ENCODE data around the gene CACNG8. TPM values are rescaled to one million over a fixed set of nuclear protein-coding genes. Genes with fewer than 3 reads are reported as not detected.
A peak's percentile ranks its signal among the peaks of the same experiment; 100 is the strongest.

CACNG8 gene
- total RNA-seq, 1 experiment from 2014 or later = 17.7 TPM

GRCh38 chr19:53999694-54000093 is 37.0 kb downstream of the CACNG8 start:
- Histone ChIP-seq H3K27me3 (ENCODE audit: control insufficient read depth, insufficient read depth, low read length) (no peaks in the 10 kb centered on the region), H3K4me1 (ENCODE audit: control insufficient read depth, insufficient read depth, low read length) (peaks cover 46% of the 10 kb centered on the region), H3K27ac (ENCODE audit: low read length) (peak overlapping the region; percentile 94), H3K4me3 (ENCODE audit: low read depth in 2 of 2, low read length in 2 of 2) (no peak overlapping the region), H3K36me3 (ENCODE audit: control insufficient read depth, insufficient read depth, low read length) (no peaks in the 10 kb centered on the region), H3K9me3 (ENCODE audit: control insufficient read depth, insufficient read depth, low read depth, low read length) (no peaks in the 10 kb centered on the region)
- in situ Hi-C loops (cut with HindIII; ENCODE audit: low pct_unique_long_range_greater_than_20kb, low sequenced_read_pairs) (no loop called here), intact Hi-C loops (cut with micrococcal nuclease; ENCODE audit: unreplicated experiment) (no loop called here)
- BruUV-seq (replicated peaks) = no TSS peak
- ChIA-PET CTCF (no interaction called here), POLR2A (no interaction called here)
- DNase-seq (ENCODE audit: low read depth, low spot score) = no peak
- TF ChIP-seq CTCF (IDR thresholded peaks at IDR 0.05) = no peak
- TF ChIP-seq TCF7L2 (IDR thresholded peaks at IDR 0.05; ENCODE audit: low read depth, low read length) = no peak
- TF ChIP-seq POLR2AphosphoS5 (IDR thresholded peaks at IDR 0.05; ENCODE audit: low read depth, low read length) = no peak
- TF ChIP-seq SIN3A (IDR thresholded peaks at IDR 0.05; ENCODE audit: borderline replicate concordance, insufficient read depth, low read depth, low read length) = no peak
- TF ChIP-seq, protein P1, sequence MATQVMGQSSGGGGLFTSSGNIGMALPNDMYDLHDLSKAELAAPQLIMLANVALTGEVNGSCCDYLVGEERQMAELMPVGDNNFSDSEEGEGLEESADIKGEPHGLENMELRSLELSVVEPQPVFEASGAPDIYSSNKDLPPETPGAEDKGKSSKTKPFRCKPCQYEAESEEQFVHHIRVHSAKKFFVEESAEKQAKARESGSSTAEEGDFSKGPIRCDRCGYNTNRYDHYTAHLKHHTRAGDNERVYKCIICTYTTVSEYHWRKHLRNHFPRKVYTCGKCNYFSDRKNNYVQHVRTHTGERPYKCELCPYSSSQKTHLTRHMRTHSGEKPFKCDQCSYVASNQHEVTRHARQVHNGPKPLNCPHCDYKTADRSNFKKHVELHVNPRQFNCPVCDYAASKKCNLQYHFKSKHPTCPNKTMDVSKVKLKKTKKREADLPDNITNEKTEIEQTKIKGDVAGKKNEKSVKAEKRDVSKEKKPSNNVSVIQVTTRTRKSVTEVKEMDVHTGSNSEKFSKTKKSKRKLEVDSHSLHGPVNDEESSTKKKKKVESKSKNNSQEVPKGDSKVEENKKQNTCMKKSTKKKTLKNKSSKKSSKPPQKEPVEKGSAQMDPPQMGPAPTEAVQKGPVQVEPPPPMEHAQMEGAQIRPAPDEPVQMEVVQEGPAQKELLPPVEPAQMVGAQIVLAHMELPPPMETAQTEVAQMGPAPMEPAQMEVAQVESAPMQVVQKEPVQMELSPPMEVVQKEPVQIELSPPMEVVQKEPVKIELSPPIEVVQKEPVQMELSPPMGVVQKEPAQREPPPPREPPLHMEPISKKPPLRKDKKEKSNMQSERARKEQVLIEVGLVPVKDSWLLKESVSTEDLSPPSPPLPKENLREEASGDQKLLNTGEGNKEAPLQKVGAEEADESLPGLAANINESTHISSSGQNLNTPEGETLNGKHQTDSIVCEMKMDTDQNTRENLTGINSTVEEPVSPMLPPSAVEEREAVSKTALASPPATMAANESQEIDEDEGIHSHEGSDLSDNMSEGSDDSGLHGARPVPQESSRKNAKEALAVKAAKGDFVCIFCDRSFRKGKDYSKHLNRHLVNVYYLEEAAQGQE (IDR thresholded peaks at IDR 0.05; ENCODE audit: insufficient read depth in 1 of 2, low read depth in 2 of 2, low read length in 1 of 2) = no peak
- no peak for ATAC-seq

- H3K4me3 ChIP-seq (ENCODE audit: low read depth in 2 of 2, low read length in 2 of 2) = no peak overlapping the region
- no TSS peak for BruUV-seq (replicated peaks)
- H3K27ac ChIP-seq (ENCODE audit: low read length) = peak overlapping the region; percentile 94
- peaks cover 46% of the 10 kb centered on the region for H3K4me1 ChIP-seq (ENCODE audit: control insufficient read depth, insufficient read depth, low read length)
- ChIA-PET POLR2A (no interaction called here), CTCF (interaction anchor here (1.6 to 1.7 kb wide), 2 partner anchors 22 to 120 kb away, joined by 3 to 4 read pairs; partner anchors contain the start of gene PRKCG)
- H3K36me3 ChIP-seq (ENCODE audit: control insufficient read depth, insufficient read depth, low read length) = no peaks in the 10 kb centered on the region
- H3K27me3 ChIP-seq (ENCODE audit: control insufficient read depth, insufficient read depth, low read length) = no peaks in the 10 kb centered on the region
- intact Hi-C loops (cut with micrococcal nuclease; ENCODE audit: unreplicated experiment) (no loop called here), in situ Hi-C loops (cut with HindIII; ENCODE audit: low pct_unique_long_range_greater_than_20kb, low sequenced_read_pairs) (no loop called here)
- ATAC-seq (no peak), DNase-seq (ENCODE audit: low read depth, low spot score) (no peak)
- H3K9me3 ChIP-seq (ENCODE audit: control insufficient read depth, insufficient read depth, low read depth, low read length) = no peaks in the 10 kb centered on the region
- TF ChIP-seq TCF7L2 (IDR thresholded peaks at IDR 0.05; ENCODE audit: low read depth, low read length) (no peak), CTCF (IDR thresholded peaks at IDR 0.05) (no peak), POLR2AphosphoS5 (IDR thresholded peaks at IDR 0.05; ENCODE audit: low read depth, low read length) (no peak; the same call in 1 of the 2 replicates), SIN3A (IDR thresholded peaks at IDR 0.05; ENCODE audit: borderline replicate concordance, insufficient read depth, low read depth, low read length) (no peak)
- TF ChIP-seq, protein P1 (IDR thresholded peaks at IDR 0.05; ENCODE audit: insufficient read depth in 1 of 2, low read depth in 2 of 2, low read length in 1 of 2) = no peak
Measured at GRCh38 chr19:54001496-54001895, 38.8 kb downstream of the CACNG8 start.

Measured in Panc1 (cell line).